SK-N-MC (cell line): ENCODE data around the gene GRM7.

Experiments used
- EZH2 ChIP-seq: fragments of 200-600 bp; sonication (generic); IDR thresholded peaks from one replicate; pipeline ENCODE4 v1.6.1; 2017; ENCODE audit warnings: antibody characterized with exemption
- POLR2AphosphoS5 ChIP-seq: IDR thresholded peaks from 2 replicates; pipeline ENCODE4 v1.6.1; 2012; ENCODE audit warnings: mild to moderate bottlenecking, low read depth, low read length, borderline replicate concordance

GRCh38 chr3:7367968-7368367 is 507.1 kb downstream of the GRM7 start:
- TF ChIP-seq POLR2AphosphoS5 = no peak
- no peak for TF ChIP-seq EZH2
